ENCODE data around the gene TMEM116. TPM values are rescaled to one million over a fixed set of nuclear protein-coding genes. Genes with fewer than 3 reads are reported as not detected.

The TMEM116 gene
- total RNA-seq, 1 experiment from 2014 or later = 3.5 TPM

DNA sequence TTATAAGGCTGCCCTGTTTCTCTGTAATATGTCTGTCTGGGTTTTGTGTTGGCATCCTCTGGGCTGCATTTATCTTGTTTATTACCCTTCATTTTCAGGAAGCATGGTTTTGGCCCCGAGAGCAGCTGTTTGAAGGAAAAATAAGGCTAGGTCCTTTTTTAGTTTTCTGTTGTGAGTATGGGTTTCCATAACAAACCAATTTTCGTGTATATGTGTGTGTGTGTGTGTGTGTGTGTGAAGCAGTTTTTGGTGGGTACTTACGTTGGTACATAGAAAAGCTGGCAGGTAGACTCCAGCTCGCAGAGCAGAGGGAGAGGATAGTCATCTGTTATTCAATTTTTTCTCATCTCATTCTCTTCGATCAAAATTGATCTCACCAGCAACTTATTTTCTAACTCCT lies 118.4 kb downstream of the TMEM116 start:
- no peak for DNase-seq (ENCODE audit: low spot score)

DNA sequence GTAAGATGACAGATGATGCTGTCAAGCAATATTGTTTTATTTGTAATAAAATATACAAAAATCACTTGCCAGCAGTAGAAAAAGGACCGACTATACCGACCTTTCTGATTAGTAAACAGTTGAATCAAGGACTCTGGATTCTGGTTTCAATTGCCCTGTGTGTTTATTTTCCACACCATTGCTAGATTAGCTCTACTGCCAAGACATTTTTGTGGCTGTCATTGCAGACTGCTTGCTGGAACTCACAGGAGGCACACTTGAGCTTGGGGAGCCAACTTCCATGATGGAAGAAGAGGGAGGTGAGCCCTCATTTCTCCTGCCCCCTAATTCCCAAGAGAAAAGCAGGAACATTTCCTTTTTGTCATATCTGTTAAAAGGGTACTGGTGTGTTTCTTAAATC lies 119.7 kb downstream of the TMEM116 start:
- no peak for DNase-seq (ENCODE audit: low spot score)

DNA sequence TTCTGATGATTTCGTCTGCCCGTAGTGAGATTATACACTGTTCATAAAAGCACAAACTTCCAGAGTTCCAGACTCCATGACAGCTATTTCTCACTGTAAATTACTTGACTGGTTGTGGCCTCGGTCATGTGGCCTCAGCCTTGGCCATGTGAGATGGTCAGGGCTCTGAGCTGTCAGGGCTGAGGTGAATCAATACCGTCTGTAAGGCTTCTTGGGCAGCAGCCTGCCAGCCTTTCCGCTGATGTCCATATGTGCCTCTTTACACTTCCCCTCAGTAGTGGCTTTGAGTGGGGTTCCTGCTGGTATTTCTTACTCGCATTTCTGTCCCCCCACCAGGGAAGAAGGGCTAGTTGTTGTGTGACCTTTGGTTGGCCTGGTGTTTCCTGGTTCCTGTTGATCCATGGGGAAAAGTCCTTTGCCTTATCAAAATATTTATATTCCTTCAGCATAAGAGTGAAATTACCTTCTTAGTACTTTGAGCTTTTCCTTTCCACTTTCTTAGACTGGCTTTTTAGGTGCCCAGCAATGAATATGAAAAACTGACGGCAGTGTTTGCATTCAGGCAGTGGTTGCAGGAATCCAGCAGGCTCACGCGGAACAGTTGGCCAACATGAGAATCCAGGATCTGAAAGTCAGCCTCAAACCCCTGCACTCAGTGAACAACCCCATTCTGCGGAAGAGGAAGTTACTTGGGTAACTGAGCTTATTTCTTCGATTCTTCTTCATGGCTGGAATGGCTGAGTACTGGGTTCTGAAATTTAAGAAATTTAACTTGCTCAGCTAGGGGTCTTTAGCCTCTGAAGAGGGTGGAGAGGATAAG lies 124.8 kb downstream of the TMEM116 start:
- no peak for DNase-seq (ENCODE audit: low spot score)

DNA sequence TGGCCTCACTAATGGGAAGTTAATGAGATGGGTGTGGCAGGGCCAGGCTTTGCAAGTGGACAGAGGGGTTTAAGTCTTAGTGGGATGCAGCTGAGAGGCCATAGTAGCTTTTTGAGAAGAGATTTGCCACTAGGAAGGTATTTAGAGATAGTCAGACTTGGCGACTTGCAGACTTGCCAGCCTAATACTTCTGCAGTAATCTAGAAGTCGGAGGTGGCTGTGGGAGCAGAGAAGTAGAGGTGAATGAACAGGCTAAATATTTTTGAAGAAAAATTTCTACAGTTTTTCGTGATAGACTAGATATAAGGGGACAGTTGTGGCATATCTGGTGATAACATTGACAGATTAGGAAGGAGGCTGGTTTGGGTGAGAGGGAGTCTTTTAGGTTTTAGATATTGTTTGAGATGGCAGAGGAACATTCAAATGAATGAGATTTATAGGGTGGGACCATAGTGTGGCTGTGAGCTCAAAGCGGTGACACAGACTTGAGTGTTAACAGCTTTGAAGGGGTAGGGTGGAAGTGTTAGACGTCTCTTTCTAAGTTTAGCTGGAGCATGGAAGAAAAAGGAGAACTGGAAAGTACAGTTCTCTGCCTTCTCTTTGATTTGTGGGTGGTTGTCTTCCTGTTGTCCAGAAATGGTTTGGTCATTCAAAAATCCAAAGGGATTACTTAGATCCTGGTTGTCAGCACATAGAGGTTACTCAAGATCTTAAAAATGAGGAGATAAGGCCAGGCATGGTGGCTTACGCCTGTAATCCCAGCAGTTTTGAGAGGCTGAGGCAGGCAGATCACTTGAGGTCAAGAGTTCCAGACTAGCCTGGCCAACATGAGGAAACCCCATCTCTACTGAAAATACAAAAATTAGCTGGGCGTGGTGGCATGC lies 126.1 kb downstream of the TMEM116 start:
- no peak for DNase-seq (ENCODE audit: low spot score)

DNA sequence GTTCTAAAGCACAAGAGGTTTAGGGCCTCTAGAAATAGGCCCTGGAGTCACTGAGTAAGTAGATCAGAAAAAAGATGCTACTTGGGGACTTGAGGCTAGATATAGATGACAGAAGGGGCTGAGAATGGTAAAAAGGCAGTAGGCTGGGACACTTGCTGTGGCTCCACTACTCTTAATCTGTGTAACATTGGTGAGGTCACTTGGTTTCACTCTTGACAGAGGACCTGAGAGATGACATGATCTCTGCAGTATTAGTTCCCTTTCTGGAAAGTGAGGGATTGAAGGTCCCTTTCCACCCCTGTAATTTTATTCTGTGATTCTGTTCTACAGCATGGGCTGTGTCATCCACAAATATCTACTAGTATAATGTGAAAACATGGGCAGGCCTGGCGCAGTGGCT lies 131.2 kb downstream of the TMEM116 start:
- DNase-seq (ENCODE audit: low spot score) = no peak

Small RNAs within 50 kb of the gene (small RNA-seq; reads per million reads assigned to genes)
- gene AC004024.1 (not detected), gene MIR3657 (not detected)

Other genes starting within 250 kb of the TMEM116 start
- 70.9 and 94.6 TPM in 2 replicates for gene ALDH2, start 246.2 kb downstream of the TMEM116 start, total RNA-seq (2014; rRNA removed; shearing (Covaris generic))
- 87.7 and 117 TPM in 2 replicates for gene MAPKAPK5, start 170.9 kb downstream of the TMEM116 start, total RNA-seq (2014; rRNA removed; shearing (Covaris generic))
- 74.4 and 80.1 TPM in 2 replicates for gene ERP29, start 261 bp upstream of the TMEM116 start, total RNA-seq (2014; rRNA removed; shearing (Covaris generic))
- gene NAA25, start 95.6 kb upstream of the TMEM116 start, total RNA-seq (2014; rRNA removed; shearing (Covaris generic)) = 11.3 and 13.5 TPM in 2 replicates
- gene TRAFD1, start 112.4 kb upstream of the TMEM116 start, total RNA-seq (2014; rRNA removed; shearing (Covaris generic)) = 13.2 and 13.5 TPM in 2 replicates